Medulla oblongata (tissue), 1 donor: Measurements from ENCODE around the gene RAB1B.

Experiments used
- DNase-seq: peaks from one replicate; pipeline ENCODE4 v3.0.0-alpha.2; 2015; ENCODE audit errors: extremely low spot score

The RAB1B gene

GRCh38 chr11:66283461-66284105, 15.1 kb downstream of the RAB1B start:
- no peak for DNase-seq

- DNase-seq: no peak
Observed at GRCh38 chr11:66284526-66285078, 16.2 kb downstream of the RAB1B start.

- no peak for DNase-seq
Observed at GRCh38 chr11:66285250-66285947, 17.0 kb downstream of the RAB1B start.

- DNase-seq: no peak
Observed at GRCh38 chr11:66286699-66287098, 18.3 kb downstream of the RAB1B start.

GRCh38 chr11:66287211-66287888, 18.9 kb downstream of the RAB1B start:
- DNase-seq: no peak

GRCh38 chr11:66287889-66288670, 19.6 kb downstream of the RAB1B start:
- DNase-seq: no peak

GRCh38 chr11:66288671-66289547, 20.5 kb downstream of the RAB1B start, which contains the start of gene YIF1A:
TSS of gene YIF1A (minus strand) at chr11:66289143. CDS start at chr11:66288985, 158 bp downstream.
- DNase-seq: peak; percentile 100

GRCh38 chr11:66289548-66290329, 21.3 kb downstream of the RAB1B start:
- DNase-seq: peak; percentile 53

GRCh38 chr11:66290330-66290621, 21.8 kb downstream of the RAB1B start:
- no peak for DNase-seq

GRCh38 chr11:66291303-66291705, 22.9 kb downstream of the RAB1B start:
- peak; percentile 14 for DNase-seq

- DNase-seq: peak; percentile 43
Observed at GRCh38 chr11:66291706-66292542, 23.5 kb downstream of the RAB1B start, which contains the start of gene TMEM151A. TSS of gene TMEM151A (plus strand) at chr11:66291894. CDS start at chr11:66292014, 120 bp downstream.

GRCh38 chr11:66292543-66293332, 24.3 kb downstream of the RAB1B start:
- DNase-seq: peak; percentile 25

GRCh38 chr11:66293352-66293751, 24.9 kb downstream of the RAB1B start:
- DNase-seq: no peak

- no peak for DNase-seq
Observed at GRCh38 chr11:66293777-66294625, 25.6 kb downstream of the RAB1B start.

GRCh38 chr11:66294626-66295620, 26.5 kb downstream of the RAB1B start:
- DNase-seq: no peak

GRCh38 chr11:66297610-66298009, 29.2 kb downstream of the RAB1B start:
- no peak for DNase-seq
